Left kidney (tissue), 2 donors: Measurements from ENCODE around the gene TCERG1L. TPM values are rescaled to one million over a fixed set of nuclear protein-coding genes. Genes with fewer than 3 reads are reported as not detected.

ENCODE experiments used
- DNase-seq: peaks from one replicate; pipeline ENCODE4 v3.0.0-alpha.2; 2013
- polyA plus RNA-seq: library from polyadenylated mRNA; unstranded; fragments of 120-200 nt; gene quantifications from one replicate; pipeline ENCODE4 v1.2.1, GENCODE V29; 2013; ENCODE audit not compliant: insufficient read length

Gene TCERG1L
- polyA plus RNA-seq, 1 donor = 1.3 TPM

DNA sequence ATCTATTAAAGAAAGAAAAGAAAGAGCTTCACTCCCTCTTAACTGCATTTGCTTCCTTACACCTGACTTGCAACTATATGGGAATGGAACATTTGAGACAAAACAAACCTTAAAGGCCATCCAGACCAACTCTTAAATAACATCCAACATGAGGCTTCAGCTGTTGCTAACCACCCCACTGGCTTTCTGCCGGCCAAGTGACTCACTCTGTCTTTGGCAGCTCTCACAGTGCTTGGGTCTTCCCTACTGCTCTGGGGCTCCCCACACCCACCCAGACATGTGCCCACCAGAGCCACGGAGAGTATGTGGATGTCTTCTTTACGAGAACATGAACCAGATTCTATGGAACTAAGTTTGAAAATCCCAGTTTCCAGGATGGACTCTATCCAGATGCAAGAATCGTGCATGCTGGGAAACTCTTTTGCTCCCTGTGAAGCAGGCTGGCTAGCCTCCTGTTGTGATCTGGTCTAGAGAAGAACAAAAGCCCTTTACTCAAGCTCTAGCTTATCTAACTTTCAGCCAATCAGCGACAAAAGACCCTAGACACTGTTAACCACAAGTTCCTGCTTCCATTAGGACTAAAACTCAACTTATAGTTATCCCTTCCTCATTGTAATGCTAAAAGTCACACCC is 245.7 kb downstream of the TCERG1L start:
- no peak for DNase-seq

DNA sequence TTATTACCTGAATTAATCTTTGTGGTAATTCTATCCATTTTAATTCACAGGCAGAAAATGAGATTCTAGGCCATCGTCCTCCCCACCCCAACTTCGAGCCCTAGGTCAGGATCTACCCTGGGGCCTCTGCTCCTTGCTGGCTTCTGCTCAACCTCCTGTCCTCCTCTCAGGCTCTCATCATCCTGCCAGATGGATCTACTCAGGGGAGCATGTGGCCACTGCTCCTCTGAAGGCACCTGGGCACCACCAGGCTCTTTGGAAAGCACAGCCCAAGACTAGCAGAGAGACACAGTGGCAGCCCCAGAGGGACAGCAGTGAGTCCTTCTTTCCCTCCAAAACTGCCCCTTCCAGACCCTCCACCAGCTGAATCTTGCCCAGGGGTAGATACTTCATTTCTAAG is 248.2 kb downstream of the TCERG1L start:
- DNase-seq = no peak

DNA sequence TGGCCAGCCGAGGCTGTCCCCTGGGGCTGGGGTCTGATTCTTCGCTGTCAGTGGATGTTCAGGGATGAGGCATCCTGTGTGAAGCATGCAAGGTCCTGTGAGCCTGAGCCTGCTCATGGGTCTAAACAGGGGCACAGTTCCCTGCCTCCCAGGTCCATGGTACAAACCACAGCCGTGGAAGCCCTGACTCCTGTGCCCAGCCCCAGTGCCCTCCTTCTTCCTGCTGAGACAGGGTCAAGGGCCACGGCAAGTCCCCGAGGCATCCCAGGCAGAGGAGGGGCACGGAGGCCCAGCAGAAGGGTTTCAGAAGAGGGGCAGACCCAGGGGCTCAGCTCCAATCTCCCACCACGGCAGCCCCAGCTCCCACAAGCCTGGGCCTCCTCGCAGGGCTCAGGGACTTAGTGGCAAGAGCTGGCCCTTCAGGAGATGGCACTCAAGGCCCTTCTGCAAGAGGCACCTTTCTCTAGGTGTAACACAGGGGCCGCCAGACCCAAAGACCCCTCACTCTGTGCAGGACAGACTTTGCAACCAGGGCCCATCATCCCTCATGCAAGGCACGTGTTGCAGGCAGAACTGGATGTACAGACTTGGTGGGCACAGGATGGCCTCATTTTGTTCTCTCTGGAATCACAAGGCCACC is 248.8 kb downstream of the TCERG1L start:
- DNase-seq = no peak

DNA sequence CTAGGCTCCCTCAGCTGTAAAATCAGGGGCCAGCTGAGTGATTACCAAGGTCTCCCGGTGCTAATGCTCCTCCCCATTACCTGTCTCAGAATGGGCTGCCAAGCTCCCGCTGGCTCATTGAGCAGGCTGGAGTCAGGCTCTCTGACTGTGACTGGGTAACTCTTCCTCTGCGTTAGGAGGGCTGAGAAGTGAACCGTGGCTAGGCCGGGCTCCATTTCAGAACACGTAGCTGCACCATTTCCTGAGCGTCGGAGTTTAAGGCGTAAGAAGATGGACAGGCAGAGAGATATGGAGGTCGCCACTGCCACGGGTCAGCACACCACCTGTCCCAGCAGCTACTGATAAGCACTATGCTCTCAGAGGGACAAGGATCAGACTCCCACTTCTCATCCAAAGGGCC is 250.3 kb downstream of the TCERG1L start:
- no peak for DNase-seq

DNA sequence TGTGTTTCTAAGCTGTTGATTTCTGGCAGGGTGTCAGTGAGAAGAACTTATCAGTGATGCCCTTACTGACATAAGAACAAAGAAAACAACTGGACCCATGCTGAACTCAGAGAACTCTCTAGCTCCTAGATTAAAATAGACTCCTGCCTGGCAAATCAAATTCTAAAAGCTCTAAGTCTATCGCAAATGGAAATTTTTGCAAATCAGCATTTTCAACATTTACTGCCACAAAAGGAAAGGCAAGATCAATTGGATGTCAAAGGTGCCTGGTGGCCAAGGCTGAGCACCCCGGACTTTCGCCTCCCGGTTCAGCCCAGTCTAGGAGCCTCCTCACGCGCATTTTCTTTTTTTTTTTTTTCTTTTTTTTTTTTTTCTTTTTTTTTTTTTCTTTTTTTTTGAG is 251.6 kb downstream of the TCERG1L start:
- DNase-seq = no peak

DNA sequence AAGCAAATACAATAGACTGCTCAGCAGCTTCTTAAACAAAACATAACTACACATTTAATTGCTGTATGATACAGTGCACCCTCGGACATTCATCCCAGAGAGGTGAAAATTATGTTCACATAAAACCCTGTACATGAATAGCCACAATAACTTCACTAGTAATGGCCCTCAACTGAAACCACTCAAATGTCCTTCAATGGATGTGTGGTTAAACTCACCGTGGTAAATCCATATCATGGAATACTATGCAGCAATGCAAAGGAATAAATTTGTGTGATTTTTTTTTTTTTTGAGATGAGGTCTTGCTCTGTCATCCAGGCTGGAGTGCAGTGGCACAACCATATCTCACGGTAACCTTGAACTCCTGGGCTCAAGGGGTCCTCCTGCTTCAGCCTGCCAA is 252.7 kb downstream of the TCERG1L start:
- DNase-seq = no peak

DNA sequence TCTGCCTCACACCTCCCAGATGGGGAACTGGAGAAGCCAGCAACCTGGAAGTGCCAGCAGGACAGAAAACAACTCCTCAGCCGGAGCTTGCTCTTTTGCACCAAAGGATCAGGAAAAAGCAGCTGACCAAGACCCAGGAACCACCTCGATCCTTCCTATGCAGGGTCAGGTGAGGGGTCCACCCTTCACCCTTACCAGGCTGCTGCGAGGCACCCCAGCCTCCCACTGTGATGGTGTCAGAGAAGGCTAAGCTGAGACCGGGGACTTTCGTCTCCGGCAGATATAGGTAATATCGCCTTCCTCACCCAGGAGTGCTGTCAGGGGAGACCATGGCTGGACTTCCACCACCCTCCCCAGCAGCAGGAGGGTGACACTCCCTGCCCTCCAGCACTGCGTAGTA is 254.7 kb downstream of the TCERG1L start:
- DNase-seq = no peak

DNA sequence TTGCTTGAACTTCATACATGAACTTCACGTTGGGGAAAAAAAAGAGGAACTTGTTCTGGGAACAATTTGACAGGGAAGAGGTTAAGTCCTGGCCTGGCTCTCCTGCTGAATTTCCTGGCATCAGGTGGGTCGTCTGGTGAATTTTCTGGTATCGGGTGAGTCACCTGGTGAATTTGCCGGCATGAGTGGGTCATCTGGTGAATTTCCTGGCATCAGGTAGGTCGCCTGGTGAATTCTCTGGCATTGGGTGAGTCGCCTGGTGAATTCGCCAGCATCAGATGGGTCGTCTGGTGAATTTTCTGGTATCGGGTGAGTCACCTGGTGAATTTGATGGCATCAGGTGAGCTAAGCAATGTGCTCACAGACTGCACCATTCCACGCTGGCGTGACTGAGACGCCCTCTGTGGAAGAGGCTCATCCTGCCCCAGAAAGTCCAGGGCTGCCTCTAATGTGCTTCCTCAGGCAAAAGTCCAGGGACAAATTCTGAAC is 255.4 kb downstream of the TCERG1L start:
- no peak for DNase-seq

DNA sequence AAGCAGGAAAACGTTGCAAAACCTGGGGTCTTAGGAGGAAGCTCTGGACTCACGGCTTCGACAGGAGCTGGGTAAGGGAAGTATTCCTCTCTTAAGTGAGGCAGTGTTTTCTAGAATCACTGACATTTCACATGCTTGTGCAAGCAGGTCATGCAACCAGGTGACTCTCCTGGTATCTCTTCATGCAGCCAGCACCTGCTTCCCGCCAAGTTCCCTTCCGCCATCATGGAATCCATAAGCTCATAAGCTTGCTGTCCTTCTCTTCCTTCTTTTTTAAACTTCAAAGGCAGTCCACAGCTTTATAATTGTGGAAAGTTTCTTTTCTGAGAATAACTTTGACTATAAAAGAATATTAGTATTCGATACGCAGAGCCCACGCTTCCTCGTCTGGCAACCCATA is 256.1 kb downstream of the TCERG1L start:
- no peak for DNase-seq

DNA sequence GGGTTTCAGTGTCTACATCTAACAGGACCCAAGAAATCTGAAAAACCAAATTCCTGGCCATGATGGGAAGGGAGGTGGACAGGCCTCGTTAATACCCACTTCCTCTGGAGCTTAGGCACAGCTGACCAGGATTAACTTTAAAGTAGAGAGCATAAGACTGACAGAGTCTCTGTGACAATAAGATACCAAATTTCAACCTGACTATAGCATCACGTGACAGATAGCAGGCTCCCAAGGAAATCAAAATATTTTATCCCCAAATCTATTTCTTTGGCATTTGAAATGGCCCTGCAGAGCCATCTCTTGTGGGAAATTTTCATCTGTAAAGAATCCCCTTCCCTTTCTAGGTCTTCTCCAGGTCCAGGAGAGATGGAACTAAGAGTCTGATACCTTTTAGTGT is 258.3 kb downstream of the TCERG1L start:
- DNase-seq = no peak

DNA sequence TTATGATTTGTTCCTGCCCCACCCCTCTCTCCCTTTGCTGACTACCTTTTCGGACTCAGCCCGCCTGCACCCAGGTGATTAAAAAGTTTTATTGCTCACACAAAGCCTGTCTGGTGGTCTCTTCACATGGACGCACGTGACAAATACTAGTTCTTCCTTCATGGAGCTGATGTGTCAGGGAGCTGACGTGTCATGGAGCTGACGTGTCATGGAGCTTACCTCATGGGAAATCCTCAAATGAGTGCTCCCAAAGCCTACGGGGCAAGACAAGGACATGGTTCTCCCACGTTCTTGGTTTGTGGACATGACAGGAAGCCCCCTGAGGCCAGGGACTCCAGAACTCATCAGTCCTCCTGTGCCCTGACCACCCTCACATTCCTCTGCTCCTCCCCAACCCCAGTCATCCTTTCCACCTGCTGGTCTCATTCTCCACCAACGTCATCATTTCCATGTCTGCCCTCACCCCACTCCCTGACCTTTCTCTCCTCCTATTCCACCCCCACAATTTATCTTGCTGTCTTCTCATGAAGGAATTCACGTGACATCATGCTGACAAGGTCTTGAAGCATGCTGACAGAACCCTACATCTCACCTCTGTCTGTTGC is 261.3 kb downstream of the TCERG1L start:
- no peak for DNase-seq

DNA sequence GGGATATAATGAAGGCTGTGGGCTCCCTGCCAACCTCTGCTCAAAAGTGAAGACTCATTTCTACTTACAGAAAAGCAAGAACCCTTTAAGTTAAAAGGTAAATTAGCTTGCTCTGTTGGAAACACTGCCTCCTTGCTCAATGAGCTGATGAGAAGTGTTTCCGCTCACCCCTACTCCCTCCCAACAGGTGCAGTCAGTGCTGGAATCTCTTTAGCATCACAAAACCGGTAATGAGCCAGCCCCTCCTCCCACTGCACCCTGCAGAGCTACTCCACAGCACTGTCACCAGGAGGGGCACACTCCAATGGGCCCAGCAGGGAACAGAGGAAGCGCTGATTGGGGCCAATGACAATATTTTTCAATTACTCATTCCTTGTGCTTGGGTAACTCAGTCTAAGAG is 262.5 kb downstream of the TCERG1L start:
- DNase-seq = peak; percentile 26

DNA sequence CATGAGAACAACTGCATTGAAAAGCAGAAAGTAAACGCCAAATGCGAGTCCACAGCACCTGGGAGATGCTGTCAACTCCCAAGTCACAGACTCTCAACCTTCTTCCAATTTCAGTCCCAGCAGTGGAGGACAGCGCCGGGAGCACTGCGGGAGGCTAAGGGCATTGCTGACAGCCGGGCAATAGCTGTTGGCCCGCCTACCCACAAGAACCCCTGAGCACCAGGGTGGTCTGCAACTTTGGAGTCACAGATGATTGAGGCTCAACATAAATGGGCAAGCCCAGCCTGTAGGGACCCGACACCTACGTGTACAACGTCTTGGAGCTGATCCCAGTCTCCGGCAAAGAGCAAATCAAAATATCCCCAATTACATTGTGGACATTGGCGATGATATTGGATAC is 262.9 kb downstream of the TCERG1L start:
- no peak for DNase-seq

DNA sequence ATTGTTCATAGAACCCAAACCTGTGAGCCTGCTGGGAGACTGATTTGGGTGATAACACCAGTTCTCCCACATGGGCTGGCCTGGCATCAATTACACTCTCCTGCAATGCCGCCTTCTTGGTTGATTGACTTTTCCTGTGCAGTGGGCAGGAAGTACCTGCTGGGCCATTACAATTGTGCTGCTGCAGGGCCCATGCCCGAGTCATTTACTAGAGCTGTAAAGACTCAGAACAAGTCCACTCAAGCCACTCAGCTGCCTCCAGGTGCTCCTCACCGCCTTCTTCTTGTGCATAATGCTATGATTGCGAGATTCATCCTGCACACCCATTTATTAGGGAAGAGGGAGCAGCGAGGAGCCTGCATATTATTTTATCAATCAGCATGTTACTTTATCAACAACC is 264.0 kb downstream of the TCERG1L start:
- no peak for DNase-seq

DNA sequence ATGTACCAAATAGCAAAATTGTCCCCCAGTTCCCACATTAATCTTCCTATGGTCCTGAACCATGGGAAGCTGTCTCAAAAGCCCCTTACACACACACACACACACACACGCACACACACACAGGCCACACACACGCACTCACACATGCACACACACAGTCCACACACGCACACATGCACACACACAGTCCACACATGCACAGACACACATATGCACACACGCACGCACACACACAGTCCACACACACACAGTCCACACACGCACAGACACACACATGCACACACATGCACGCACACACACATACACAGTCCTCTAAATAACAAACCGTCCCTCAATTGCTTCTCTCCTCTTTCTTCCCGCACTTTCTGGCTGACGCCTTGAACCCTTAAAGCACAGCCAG is 265.3 kb downstream of the TCERG1L start:
- no peak for DNase-seq

DNA sequence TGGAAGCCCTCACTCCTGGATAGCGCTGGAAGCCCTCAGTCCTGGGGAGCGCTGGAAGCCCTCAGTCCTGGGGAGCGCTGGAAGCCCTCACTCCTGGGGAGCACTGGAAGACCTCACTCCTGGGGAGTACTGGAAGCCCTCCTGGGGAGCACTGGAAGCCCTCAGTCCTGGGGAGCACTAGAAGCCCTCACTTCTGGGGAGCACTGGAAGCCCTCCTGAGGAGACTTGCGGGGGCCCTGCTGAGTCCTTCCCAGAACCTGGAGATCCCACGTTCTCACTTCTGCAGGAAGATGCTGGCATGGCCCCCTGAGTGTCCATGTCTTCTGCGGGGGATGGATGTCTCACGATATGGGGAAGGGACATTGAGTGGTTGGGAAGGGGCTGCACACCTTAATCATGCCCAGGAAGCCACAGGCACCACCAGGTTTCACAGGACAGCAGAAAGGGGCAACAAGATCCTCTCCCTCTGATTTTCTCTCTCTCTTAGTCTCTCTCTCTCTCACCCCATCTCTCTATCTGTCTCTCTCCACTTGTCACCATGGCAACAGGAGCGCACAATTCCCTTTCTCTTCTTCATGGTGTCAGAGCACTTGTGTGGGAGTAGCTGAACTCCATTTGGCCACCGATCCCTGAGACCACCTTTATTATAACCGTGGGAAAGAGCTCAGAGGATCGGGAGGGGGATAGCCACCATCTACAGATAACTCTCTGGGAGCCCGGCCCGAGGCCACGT is 267.0 kb downstream of the TCERG1L start:
- DNase-seq = no peak

DNA sequence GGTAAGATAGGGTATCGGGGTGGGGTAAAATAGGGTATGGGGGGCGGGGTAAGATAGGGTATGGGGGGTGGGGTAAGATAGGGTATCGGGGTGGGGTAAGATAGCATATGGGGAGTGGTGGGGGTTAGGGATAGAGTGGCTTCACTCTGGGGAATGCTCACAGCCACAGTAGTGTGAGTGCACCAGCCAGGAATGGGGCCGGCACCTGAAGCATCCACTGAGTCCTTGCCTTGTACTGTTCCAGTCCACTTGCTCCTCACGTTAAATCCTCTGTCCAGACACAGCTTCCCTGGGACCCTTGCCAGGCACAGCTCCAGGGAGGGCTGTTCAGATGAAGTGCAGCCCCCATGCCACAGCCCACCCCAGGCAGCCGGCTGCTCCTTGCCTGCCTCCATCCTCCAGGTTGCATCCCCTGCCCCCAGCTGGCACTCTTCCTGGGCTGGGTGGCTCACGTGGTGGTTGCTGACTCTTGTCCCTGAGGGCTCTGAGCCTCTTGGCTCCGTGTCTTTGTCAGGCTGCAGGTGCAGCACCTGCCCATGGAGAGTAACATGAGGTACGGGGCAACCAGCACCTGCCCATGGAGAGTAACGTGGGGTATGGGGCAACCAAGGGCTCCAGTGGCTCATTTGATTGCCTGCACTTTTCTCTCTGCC is 268.4 kb downstream of the TCERG1L start:
- no peak for DNase-seq
